HG02798 (cell line): Measurements from ENCODE around the gene LGALS9.
A peak's percentile ranks its signal among the peaks of the same experiment; 100 is the strongest.

Experiments
- ATAC-seq: cut with Tn5 transposase; IDR thresholded peaks from one replicate; pipeline ENCODE4 v1.9.1; 2021; ENCODE audit warnings: mild to moderate bottlenecking; ENCODE audit not compliant: unreplicated experiment, poor library complexity

Gene LGALS9

DNA sequence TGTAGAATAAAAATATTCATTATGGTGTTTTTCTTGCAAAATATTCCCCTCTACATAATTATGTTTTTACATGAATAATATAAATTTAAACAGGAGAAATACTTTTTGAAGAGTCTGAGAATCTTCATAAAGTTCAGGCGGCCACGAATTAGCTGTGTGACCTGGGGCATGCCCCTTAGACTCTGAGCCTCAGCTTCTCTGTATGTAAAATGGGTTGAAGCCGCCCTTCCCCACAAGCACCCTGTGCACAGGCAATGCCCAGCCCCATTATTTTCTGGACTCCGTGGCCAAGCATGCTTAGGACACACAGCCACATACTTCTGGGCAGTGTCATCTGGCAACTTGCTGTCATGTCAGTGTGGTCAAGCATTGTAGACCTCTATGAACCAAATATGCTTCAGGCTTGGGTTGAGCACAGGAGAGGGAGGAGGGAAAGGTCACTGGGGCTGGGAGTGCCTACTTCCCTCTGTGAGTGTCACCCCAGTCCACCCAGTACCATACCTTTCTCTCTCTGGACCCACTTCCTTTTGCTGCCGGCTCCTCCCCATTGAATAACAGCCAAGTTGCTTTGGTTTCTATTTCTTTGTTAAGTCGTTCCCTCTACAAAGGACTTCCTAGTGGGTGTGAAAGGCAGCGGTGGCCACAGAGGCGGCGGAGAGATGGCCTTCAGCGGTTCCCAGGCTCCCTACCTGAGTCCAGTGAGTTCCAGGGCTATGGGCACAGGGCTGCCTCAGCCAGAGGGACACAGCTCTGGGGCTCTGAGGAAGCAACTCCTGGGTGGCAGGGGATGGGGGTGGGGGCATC lies at the start of gene LGALS9:
Gene LGALS9 (plus strand): TSS at position 582 of the 804 bp plus-strand sequence. CDS start 78 bp downstream, at position 660.
- peak; percentile 56 for ATAC-seq

DNA sequence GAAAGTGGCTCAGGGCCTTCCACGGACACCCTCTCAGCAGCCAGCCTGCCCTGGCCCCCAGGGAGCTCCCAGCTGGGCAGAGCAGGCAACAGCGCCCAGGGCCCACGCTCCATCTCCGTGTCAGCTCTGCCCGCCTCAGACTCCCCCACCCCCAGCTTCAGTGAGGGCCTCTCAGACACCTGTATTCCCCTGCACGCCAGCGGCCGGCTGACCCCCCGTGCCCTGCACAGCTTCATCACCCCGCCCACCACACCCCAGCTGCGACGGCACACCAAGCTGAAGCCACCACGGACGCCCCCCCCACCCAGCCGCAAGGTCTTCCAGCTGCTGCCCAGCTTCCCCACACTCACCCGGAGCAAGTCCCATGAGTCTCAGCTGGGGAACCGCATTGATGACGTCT lies 48.3 kb upstream of the LGALS9 start:
- ATAC-seq, result no peak

DNA sequence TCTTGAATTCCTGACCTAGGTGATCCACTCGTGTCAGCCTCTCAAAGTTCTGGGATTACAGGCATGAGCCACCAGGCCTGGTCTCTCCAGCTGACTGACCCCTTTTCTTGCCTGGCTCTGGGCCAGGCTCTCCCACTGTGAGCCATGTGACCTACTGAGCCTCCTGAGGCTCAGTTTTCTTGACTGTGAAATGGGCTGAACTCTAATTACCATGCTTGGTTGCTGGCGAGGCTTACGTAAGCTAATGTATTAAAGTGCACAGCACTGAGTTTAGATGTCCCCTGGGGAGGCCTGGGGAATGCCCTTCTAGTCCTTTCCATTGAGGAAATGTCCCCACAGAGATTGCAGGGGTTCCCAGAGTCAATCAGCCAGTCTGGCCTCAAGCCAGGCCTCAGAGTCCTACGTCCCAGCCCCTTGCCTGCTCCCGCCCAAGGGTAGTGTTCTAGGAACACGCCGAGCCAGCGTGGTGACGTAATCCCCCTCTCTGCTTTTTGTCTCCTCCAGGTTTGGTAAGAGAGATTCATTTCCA lies 45.8 kb upstream of the LGALS9 start:
- ATAC-seq, result peak; percentile 47

DNA sequence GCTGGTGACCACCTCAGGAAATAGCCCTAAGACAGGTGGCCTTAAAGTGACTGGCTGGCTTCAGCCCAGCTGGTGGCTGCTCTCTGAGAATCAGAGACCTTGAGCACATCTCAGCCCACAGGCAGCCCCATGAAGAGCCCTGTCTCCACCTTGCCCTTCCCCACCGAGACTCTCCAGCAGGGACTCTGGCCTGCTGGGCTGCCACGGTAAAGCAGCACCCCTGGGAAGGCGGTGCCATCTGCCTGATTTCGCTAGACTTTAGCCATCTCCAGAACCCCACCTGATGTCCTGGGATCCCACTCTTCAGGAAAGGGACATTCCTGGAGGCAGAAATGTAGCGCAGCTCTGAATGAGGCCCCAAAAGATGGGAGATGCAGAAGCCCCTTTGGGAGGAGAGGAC lies 45.2 kb upstream of the LGALS9 start:
- ATAC-seq, result no peak

DNA sequence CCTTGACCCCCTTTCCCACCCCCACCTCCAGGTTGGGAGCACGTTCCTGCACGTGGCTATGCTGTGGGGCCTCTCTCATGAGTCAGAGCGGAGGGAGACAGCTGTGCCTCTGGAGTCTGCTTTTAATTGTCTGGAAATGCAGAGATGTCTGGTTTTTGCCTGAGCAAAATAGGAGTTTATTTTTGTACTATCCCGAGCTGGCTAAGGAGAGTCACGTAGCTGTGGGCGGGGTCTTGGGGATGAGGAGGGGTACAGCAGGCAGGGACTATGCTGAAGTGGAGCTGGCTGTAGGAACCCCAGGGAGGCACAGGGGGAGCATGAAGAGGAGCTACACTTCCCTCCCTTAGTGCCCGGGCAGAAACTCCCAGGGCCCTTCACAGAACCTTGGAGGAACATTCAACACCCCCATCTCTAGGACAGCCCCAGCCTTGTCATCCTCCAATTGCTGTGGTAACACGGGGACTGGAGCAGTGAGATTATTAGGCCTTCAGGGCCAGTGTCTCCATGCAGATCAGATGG lies 44.7 kb upstream of the LGALS9 start:
- no peak for ATAC-seq

DNA sequence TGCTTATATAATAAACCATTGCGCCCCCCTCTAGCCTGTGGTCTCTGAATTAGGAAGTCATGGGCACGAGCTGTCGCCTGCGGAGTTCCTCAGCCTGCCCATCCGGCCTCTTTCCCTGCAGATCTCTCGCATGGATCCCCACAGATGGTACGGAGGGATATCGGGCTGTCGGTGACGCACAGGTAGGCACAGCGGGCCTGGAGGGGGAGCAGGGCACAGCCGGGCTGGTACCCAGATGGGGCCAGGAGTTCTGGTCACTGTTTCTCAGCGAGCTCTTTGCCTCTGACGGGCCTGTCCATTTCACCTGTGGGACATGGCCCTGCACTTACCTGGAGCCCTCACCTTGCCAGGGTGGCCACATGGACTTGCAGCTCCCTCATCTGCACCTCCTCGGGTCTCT lies 42.6 kb upstream of the LGALS9 start:
- no peak for ATAC-seq

DNA sequence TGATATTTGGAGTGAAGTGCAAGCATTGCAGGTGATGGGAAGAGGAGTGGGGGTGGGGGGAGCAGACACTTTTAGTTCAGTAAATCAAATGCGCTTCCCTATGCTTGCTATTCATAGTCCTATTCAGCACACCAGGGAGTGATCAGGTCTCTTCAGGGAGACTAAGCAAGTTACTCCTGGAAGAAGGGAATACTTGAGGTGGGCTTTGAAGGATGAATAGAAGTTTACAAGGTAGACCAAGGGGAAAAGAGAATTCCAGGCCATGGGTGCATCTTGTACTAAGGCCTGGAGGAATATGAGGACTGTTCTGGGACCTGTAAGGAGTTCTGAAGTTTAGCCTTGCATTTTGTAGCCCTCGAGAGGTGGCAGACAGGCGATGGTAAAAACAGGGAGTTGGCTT lies 40.1 kb upstream of the LGALS9 start:
- ATAC-seq, result no peak

DNA sequence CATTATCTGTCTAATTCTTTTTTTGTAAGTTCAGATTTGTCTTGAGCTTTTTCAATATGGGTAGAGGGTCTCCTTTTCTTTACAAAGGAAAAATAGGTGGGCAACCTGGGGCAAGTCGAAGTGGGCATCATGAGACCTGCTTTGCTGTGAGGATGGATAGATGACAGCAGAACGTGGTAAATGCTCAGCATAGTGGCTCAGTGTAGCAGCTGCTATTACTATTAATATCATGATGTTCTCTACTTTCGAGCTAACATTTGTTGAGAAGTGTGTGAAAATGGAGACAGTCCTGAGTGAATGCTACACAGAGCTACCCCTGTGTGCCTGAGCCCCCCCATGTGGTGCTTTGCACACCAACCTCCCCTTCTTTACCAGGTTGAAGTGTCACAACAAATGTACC lies 39.0 kb upstream of the LGALS9 start:
- ATAC-seq, result no peak

DNA sequence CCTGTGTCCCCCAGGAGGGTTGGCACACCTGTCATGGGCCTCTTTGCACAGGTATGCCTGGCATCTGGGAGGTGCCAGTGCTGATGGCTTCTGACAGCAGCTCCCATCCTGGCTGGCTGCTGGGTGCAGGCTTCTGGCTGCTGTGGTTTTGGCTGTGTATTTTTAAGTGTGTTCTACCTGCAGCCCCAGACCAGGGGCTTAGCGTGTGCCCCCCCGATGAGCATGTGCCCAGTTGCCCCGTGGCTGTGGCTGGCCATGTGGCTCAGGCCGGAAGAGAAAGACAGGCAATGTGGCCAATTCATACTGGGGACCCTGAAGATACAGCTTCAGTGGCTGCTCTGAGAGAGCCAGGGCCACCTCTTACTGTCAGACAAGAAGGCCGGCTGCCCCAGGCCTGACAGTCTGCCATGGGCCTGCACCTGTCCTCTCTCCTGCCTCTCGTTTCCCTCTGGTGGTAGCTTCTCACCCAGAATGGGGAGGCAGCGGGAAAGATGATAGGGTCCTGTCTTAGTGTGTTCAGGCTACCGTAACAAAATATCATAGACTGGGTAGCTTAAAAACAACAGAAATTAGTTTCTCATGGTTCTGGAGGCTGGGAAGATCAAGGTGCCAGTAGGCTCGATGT lies 37.6 kb upstream of the LGALS9 start:
- no peak for ATAC-seq

DNA sequence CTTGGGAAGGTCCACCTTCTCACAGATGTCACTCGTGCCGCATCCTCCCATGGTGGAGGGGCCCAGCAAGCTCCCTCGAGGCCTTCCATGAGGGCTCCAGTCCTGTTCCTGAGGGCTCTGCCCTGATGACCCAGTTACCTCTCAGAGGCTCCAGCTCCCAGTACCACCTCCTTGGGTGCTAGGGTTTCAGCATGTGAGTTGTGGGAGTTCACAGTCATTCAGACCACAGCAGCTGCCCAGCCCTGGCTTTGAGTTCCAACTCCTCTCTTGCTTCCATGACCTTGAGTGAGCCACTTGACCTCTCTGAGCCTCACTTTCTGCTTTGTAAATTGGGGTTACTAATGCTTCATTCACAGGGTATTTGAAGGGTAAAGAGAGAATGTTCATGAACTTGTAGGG lies 37.1 kb upstream of the LGALS9 start:
- ATAC-seq, result no peak

DNA sequence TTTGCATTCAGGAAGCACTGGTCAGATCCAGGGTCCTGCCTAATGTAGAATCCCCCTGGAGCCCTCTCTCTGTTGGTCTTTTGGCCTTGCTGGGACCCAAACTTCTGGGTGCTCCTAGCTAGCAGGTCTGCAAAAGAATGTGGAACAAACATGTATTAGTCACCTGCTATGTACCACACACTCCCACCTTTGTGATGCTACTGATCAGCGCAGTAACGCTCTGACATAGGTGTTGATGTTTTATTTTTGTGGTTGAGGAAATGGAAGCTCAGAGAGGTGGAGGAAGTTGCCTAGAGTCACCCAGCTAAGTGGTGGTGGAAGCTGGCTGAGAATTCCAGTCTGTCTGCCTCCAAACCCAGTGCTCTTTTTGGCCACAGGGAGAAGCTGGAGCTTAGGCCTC lies 35.8 kb upstream of the LGALS9 start:
- no peak for ATAC-seq

DNA sequence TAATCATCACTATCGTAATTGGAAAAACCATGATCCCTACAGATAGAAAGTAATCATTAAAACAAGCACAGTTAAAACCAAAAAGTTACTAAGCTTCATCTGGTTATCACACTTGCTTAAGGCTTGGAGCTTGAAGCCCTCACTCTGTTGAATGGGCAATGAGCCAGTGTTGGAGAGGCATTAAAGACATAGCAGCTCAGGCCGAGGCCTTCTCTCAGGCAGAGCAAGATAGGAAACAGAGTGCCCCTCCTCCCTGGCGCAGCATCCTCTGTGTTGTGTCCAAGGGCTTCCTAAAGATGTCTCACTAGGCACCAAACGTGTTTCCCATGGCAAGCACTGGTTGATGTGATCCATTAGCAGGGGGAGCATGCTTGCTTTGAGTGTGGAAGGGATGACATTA lies 34.9 kb upstream of the LGALS9 start:
- ATAC-seq, result no peak

DNA sequence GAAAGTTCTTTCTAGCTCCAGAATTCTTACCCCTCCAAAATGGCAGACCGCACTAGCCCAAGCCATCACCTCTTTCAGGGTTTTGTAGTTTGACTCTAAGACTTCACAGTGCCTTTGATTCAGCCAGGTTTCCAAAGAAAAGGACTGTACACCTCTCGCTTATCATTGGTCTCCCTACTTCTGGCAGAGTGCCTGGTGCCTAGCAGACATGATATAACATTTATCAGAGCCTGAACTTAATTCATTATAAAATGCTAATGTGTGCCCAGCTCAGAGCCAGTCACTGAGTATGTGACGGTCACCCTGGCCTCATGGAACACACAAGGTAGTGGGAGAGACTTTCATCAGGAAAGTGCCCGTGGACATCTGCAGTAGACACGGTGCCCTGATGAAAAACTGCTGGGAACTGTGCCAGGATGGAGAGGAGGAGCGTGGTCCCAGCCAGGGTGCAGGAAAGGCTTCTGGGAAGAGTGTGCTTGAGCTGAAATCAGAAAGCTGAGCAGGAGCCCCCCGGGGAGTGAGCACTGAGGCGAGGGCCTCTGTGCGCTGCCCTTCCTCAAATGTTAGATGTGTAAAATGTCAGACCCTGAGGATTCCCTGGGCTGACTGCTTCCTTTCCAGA lies 34.3 kb upstream of the LGALS9 start:
- no peak for ATAC-seq

DNA sequence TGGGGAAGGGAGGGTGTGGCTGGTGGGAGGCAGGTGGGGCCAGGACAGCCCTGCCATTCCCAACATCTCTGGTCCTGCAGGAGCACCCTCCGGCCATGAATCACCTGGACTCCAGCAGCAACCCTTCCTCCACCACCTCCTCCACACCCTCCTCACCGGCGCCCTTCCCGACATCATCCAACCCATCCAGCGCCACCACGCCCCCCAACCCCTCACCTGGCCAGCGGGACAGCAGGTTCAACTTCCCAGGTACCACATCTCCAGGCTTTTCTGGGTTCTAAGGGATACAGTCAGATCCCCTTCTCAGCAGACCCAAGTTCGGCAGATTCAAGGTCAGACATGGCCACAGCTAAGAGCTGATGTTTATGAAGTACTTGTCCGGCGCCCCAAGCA lies 33.8 kb upstream of the LGALS9 start:
- no peak for ATAC-seq

DNA sequence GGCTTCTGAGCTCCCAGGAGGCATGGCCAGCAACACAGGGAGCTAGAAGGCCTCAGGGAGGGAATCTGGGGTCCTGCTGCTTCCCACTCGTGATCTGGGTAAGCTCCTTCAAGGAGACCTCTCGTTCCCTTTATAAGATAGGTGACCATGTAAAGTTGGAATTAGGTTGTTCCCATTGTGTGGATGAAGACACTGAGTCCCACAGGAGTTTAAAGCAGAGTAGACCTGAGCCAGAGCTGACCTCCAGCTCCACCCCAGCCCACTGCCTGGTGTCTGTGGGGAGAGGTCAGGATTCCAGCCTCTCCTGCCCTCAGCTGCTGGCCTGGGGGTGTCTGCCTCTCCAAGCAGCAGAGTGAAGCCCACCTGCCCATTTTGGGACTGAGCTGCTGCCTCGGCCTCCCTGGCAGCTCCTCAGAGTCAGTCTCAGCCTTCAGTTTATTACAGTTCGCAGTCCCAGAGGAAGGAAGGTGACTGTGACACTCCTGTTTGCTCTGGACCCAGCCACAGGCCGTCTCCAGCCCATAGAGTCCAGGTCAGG lies 33.1 kb upstream of the LGALS9 start:
- ATAC-seq, result no peak

DNA sequence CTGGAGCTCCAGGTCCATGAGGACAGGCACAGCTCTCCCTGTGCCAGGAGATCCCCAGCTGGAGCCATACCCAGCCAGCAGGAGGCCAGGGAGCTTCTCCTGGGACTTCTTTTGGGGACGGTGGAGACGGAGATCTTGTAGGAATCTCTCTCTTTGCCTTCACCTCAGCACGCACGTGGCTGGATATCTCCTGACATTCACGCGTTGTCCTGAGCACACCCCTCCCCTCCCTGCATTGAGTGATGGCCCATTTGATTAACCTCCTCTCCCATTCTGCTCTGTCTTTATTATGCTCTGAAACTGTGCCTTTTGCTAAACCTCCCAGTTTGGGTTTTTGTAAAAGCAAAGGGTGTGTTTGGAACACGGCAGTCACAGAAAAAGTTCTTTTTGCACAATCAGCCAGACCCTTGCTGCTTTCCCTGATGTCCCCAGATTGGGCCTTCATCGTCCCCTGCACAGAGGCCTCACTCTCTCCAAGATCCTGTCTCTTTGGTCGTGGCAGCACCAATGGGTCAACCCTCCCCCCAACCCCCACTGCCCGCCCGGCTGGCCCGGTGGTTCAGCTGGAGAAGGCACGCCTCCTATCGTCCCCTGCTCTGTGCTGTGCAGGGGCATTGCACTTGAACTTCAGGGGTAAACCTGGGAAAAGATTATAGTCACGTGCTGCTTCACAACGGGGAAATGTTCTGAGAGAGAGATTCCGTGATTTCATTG lies 32.5 kb upstream of the LGALS9 start:
- ATAC-seq, result no peak

DNA sequence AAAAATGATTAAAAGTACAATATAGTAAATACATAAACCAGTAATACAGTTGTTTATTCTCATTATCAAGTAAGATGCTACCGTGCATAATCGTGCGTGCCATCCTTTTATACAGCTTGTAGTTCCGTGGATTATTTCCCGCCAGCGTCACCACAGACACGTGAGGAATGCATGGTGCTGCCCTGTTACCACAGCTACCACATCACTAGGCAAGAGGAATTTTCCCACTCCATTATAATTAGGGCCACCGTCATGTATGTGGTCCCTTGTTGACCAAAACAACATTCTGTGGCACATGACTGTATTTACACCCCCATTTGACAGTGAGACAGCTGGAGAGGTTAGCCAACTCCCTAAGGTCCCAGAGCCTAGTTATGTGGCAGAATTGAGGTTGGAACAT lies 30.5 kb upstream of the LGALS9 start:
- ATAC-seq, result no peak

DNA sequence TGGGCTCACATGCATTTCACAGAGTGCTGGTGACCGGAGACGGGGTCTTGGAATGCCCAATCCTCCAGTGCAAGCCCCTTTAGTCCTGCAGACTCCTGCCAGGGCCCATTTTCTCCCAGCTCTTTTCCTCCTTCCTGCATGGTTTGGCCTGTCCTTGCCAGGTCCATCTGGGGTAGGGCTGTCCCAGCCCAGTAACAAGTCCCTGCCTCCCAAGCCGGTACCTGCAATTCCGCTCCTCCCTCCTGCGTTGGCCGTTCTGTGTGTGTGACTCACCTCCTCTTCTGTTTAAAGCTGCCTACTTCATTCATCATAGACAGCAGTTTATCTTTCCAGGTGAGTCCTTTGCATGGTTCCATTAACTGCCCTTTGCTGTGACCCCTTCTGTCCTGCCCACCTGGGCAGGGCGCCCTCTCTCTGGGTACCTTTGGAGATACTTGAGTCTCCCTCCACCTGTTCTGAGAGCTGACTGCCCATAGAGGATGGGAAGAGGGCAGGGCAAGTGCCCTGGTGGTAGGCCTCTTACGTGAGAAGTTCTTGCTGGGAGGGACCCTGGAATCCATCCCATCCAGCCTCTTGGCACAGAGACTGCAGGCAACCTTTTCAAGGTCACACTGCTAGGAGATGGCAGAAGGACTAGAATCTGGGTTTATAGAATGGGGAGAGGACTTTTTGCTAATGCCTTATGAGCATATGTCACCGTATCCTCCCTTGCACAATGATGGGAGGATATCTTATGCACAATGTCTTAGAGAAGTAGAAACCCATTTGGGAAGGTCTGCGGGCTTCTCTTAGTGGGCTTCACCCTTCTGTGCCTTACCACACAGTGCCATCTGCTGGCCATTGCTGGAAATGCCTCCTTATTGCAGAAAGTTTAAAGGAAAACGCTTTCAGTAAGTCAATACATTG lies 29.7 kb upstream of the LGALS9 start:
- no peak for ATAC-seq

DNA sequence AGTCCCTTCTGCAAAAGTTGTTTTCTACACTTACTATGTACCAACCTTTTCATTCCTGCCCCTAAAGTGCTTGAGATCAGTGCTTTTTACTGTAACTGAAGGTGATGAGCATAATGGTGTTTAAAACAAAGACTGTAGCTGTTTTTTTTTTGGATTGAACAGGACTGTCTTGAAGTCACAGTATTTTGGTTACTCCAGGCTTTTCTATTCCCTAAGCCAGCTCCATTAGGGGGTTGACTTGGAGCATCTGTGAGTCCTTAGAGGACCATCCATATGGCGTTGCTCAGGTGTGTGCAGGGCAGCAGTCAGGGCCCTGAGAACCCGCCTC lies 29.0 kb upstream of the LGALS9 start:
- ATAC-seq, result no peak
